Measurements from ENCODE around the gene ABLIM1.

ABLIM1 gene

GRCh38 chr10:114618722-114619121 is 39.4 kb downstream of the ABLIM1 start:
- DNase-seq = no peak

GRCh38 chr10:114616516-114616915 is 41.6 kb downstream of the ABLIM1 start:
- DNase-seq = no peak

- no peak for DNase-seq
Observed at GRCh38 chr10:114616103-114616502, 42.0 kb downstream of the ABLIM1 start.

- no peak for DNase-seq
Observed at GRCh38 chr10:114615600-114616007, 42.5 kb downstream of the ABLIM1 start.

GRCh38 chr10:114613237-114613979 is 44.7 kb downstream of the ABLIM1 start:
- DNase-seq = no peak

- DNase-seq = no peak
Observed at GRCh38 chr10:114611617-114612016, 46.5 kb downstream of the ABLIM1 start.

- DNase-seq = no peak
Observed at GRCh38 chr10:114609518-114610426, 48.3 kb downstream of the ABLIM1 start.

- DNase-seq = no peak
Observed at GRCh38 chr10:114607358-114607998, 50.6 kb downstream of the ABLIM1 start.

- DNase-seq = no peak
Observed at GRCh38 chr10:114605155-114605797, 52.8 kb downstream of the ABLIM1 start.

- DNase-seq = no peak
Observed at GRCh38 chr10:114604357-114605130, 53.5 kb downstream of the ABLIM1 start.

- no peak for DNase-seq
Observed at GRCh38 chr10:114603948-114604347, 54.1 kb downstream of the ABLIM1 start.

- DNase-seq = no peak
Observed at GRCh38 chr10:114603303-114603702, 54.8 kb downstream of the ABLIM1 start.

GRCh38 chr10:114600057-114600456 is 58.0 kb downstream of the ABLIM1 start:
- no peak for DNase-seq

GRCh38 chr10:114596793-114597192 is 61.3 kb downstream of the ABLIM1 start:
- no peak for DNase-seq

- no peak for DNase-seq
Observed at GRCh38 chr10:114593816-114594468, 64.1 kb downstream of the ABLIM1 start.

GRCh38 chr10:114593240-114593792 is 64.8 kb downstream of the ABLIM1 start:
- no peak for DNase-seq

GRCh38 chr10:114590993-114591392 is 67.1 kb downstream of the ABLIM1 start:
- no peak for DNase-seq

GRCh38 chr10:114584419-114584818 is 73.7 kb downstream of the ABLIM1 start:
- no peak for DNase-seq

- DNase-seq = no peak
Observed at GRCh38 chr10:114581071-114581470, 77.0 kb downstream of the ABLIM1 start.

GRCh38 chr10:114577133-114577532 is 80.9 kb downstream of the ABLIM1 start:
- DNase-seq = no peak

GRCh38 chr10:114576716-114577115 is 81.4 kb downstream of the ABLIM1 start:
- DNase-seq = no peak
